Hepatocyte (in vitro differentiated cells): ENCODE results near the gene MPHOSPH10. TPM values are rescaled to one million over a fixed set of nuclear protein-coding genes. Genes with fewer than 3 reads are reported as not detected.

ENCODE experiments used
- DNase-seq: peaks from one replicate; pipeline ENCODE4 v3.0.0-alpha.2; 2016; ENCODE audit warnings: low spot score
- H2AFZ ChIP-seq: fragments of 200-600 bp; sonication (generic); 2 replicates; pipeline ENCODE4 v1.6.0; 2016; ENCODE audit warnings: antibody characterized with exemption, mild to moderate bottlenecking
- H3K27ac ChIP-seq: fragments of 200-600 bp; sonication (generic); 2 replicates; pipeline ENCODE4 v1.5.1; 2016; ENCODE audit warnings: mild to moderate bottlenecking
- H3K27me3 ChIP-seq: fragments of 200-600 bp; sonication (generic); 2 replicates; pipeline ENCODE4 v1.6.1; 2016
- H3K36me3 ChIP-seq: fragments of 200-600 bp; sonication (generic); replicated peaks from 2 replicates; pipeline ENCODE4 v1.5.1; 2016; ENCODE audit warnings: low read depth; ENCODE audit not compliant: insufficient read depth
- H3K4me1 ChIP-seq: fragments of 200-600 bp; sonication (generic); 2 replicates; pipeline ENCODE4 v1.5.1; 2016; ENCODE audit warnings: mild to moderate bottlenecking, moderate library complexity; ENCODE audit not compliant: insufficient read depth
- H3K4me2 ChIP-seq: fragments of 200-600 bp; sonication (generic); 2 replicates; pipeline ENCODE4 v1.6.0; 2016
- H3K4me3 ChIP-seq: fragments of 200-600 bp; sonication (generic); 2 replicates; pipeline ENCODE4 v1.5.1; 2016; ENCODE audit warnings: mild to moderate bottlenecking
- H3K79me2 ChIP-seq: fragments of 200-600 bp; sonication (generic); 2 replicates; pipeline ENCODE4 v1.6.0; 2017; ENCODE audit warnings: mild to moderate bottlenecking
- H3K9me2 ChIP-seq: fragments of 200-600 bp; sonication (generic); replicated peaks from 2 replicates; pipeline ENCODE4 v1.6.0; 2017; ENCODE audit warnings: mild to moderate bottlenecking; ENCODE audit not compliant: insufficient read depth
- H3K9me3 ChIP-seq: fragments of 200-600 bp; sonication (generic); 2 replicates; pipeline ENCODE4 v1.5.1; 2016; ENCODE audit warnings: low read depth, mild to moderate bottlenecking
- H4K20me1 ChIP-seq: fragments of 200-600 bp; sonication (generic); 2 replicates; pipeline ENCODE4 v1.6.0; 2016; ENCODE audit warnings: mild to moderate bottlenecking; ENCODE audit not compliant: insufficient read depth, poor library complexity, severe bottlenecking
- EZH2 ChIP-seq: fragments of 200-600 bp; sonication (generic); IDR thresholded peaks from 2 replicates; pipeline ENCODE4 v1.6.1; 2016; ENCODE audit warnings: antibody characterized with exemption, mild to moderate bottlenecking, borderline replicate concordance
- EZH2phosphoT487 ChIP-seq: fragments of 200-600 bp; sonication (generic); IDR thresholded peaks from one replicate; pipeline ENCODE4 v1.6.1; 2018; ENCODE audit warnings: antibody characterized with exemption, mild to moderate bottlenecking, low read depth, moderate library complexity; ENCODE audit not compliant: unreplicated experiment, severe bottlenecking
- WGBS: methylation state at CpG from one replicate; pipeline ENCODE4 v1.1.6; 2016; ENCODE audit warnings: low lambda C conversion rate; ENCODE audit errors: missing lambda C conversion rate; 5-methylcytosine and 5-hydroxymethylcytosine counted together
- polyA plus RNA-seq: library from polyadenylated mRNA; unstranded; fragments of >200 nt; fragmentation: Nextera tagmentation; extraction: Ambion mirVana; gene quantifications from 2 replicates; pipeline ENCODE4 v1.2.1, GENCODE V29; 2016
- total RNA-seq: library from RNA; depleted of rRNA; stranded (reverse); fragments of >200 nt; gene quantifications from 2 replicates; pipeline ENCODE4 v1.2.3, GENCODE V29; 2014
- TF ChIP-seq, protein P1 (sequence below): fragments of 200-600 bp; sonication (generic); IDR thresholded peaks from 2 replicates; pipeline ENCODE4 v1.5.1; 2016; ENCODE audit warnings: antibody characterized with exemption, mild to moderate bottlenecking; ENCODE audit not compliant: poor library complexity

Gene MPHOSPH10
- total and polyA plus RNA-seq, 2 experiments from 2014 or later, result 17.0 to 18.8 TPM

DNA sequence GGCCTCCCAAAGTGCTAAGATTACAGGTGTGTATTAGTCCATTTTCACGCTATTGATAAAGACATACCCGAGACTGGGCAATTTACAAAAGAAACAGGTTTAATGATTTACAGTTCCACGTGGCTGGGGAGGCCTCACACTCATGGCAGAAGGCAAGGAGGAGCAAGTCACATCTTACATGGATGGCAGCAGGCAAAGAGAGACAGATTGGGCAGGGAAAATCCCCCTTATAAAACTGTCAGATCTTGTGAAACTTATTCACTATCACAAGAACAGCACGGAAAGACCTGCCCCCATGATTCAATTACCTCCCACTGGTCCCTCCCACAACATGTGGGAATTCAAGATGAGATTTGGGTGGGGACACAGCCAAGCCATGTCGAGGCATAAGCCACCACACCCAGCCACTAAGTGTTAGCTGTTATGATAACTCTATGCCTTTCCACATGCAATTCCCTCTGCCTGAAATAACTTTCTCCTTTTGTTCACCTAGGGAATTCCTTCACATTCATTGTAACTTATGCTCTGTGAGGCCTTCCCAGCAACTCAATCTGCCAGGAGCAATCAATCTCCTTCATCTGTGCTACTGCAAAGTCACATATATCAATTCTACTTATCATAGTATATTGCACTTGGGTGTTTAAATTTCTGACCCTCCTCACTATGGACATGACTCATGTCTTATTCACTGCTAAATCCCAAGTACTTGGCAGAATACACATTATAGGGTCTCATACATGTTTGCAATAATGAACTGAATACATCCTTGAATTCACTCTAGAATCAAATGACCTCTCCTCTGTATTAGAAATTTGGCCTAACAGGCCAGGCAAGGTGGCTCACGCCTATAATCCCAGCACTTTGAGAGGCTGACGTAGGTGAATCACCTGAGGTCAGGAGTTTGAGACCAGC, 7.8 kb upstream of the MPHOSPH10 start:
- no peak overlapping the region for H2AFZ ChIP-seq
- H3K4me2 ChIP-seq, result no peak overlapping the region
- H4K20me1 ChIP-seq, result peaks cover 9% of the 10 kb centered on the region
- DNase-seq, result no peak
- H3K27me3 ChIP-seq, result no peaks in the 10 kb centered on the region
- H3K4me3 ChIP-seq, result no peak overlapping the region
- WGBS, result 92% methylated on average over 7 of the region's 7 CpGs
- TF ChIP-seq, protein P1, sequence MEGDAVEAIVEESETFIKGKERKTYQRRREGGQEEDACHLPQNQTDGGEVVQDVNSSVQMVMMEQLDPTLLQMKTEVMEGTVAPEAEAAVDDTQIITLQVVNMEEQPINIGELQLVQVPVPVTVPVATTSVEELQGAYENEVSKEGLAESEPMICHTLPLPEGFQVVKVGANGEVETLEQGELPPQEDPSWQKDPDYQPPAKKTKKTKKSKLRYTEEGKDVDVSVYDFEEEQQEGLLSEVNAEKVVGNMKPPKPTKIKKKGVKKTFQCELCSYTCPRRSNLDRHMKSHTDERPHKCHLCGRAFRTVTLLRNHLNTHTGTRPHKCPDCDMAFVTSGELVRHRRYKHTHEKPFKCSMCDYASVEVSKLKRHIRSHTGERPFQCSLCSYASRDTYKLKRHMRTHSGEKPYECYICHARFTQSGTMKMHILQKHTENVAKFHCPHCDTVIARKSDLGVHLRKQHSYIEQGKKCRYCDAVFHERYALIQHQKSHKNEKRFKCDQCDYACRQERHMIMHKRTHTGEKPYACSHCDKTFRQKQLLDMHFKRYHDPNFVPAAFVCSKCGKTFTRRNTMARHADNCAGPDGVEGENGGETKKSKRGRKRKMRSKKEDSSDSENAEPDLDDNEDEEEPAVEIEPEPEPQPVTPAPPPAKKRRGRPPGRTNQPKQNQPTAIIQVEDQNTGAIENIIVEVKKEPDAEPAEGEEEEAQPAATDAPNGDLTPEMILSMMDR, result no peak
- TF ChIP-seq EZH2 (no peak), EZH2phosphoT487 (no peak)
- H3K4me1 ChIP-seq, result no peaks in the 10 kb centered on the region
- H3K36me3 ChIP-seq, result no peaks in the 10 kb centered on the region
- peaks cover 41% of the 10 kb centered on the region for H3K79me2 ChIP-seq
- H3K9me3 ChIP-seq, result no peaks in the 10 kb centered on the region
- no peaks in the 10 kb centered on the region for H3K9me2 ChIP-seq
- H3K27ac ChIP-seq, result no peak overlapping the region

DNA sequence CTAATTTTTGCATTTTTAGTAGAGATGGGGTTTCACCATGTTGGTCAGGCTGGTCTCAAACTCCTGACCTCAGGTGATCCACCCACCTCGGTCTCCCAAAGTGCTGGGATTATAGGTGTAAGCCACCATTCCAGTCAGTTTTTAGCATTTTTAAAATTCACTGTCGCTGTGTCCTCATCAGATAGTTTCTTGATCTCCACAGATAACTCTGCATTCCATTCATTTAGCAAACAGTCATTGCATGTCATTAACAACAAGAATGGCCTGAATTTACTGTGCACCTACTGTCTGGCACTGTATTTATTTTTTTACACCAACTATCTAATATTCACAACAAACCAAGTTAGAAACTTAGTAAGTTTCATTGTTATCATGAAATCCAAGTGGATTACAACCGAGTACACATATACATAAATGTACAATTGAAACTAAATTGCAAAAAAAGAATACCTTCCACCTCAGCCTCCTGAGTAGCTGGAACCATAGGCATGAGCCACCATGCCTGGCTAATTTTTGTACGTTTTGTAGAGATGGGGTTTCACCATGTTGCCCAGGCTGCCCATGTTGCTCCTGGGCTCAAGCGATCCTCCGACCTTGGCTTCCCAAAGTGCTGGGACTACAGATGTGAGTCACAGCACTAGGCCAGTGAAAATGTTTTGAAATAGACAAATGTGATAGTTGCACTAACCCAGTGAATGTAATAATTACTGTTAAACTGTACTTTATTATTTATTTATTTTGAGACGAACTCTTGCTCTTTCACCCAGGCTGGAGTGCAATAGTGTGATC, 4.7 kb upstream of the MPHOSPH10 start:
- H3K4me2 ChIP-seq, result no peak overlapping the region
- H3K9me2 ChIP-seq, result no peaks in the 10 kb centered on the region
- peaks cover 8% of the 10 kb centered on the region for H3K4me1 ChIP-seq
- 97% methylated on average over 7 of the region's 7 CpGs for WGBS
- no peak overlapping the region for H3K4me3 ChIP-seq
- no peaks in the 10 kb centered on the region for H3K36me3 ChIP-seq
- H3K27me3 ChIP-seq, result no peaks in the 10 kb centered on the region
- DNase-seq, result no peak
- no peak overlapping the region for H3K27ac ChIP-seq
- TF ChIP-seq EZH2phosphoT487, result no peak
- H2AFZ ChIP-seq, result no peak overlapping the region
- no peaks in the 10 kb centered on the region for H3K9me3 ChIP-seq
- H4K20me1 ChIP-seq, result peaks cover 9% of the 10 kb centered on the region
- H3K79me2 ChIP-seq, result peaks cover 61% of the 10 kb centered on the region

GRCh38 chr2:71126957-71127356, 3.5 kb upstream of the MPHOSPH10 start:
- H3K9me2 ChIP-seq, result no peaks in the 10 kb centered on the region
- WGBS, result 92% methylated on average over 3 of the region's 3 CpGs
- H4K20me1 ChIP-seq, result peaks cover 9% of the 10 kb centered on the region
- no peak overlapping the region for H3K27ac ChIP-seq
- H3K27me3 ChIP-seq, result no peaks in the 10 kb centered on the region
- no peak overlapping the region for H2AFZ ChIP-seq
- H3K36me3 ChIP-seq, result no peaks in the 10 kb centered on the region
- peaks cover 74% of the 10 kb centered on the region for H3K79me2 ChIP-seq
- H3K4me1 ChIP-seq, result peaks cover 10% of the 10 kb centered on the region
- no peak overlapping the region for H3K4me3 ChIP-seq
- TF ChIP-seq EZH2phosphoT487 (no peak), EZH2 (no peak)
- TF ChIP-seq, protein P1, result no peak
- no peaks in the 10 kb centered on the region for H3K9me3 ChIP-seq
- H3K4me2 ChIP-seq, result peak overlapping the region; percentile 24
- DNase-seq, result no peak
